Measurements from ENCODE around the gene NR3C2.

NR3C2 gene

DNA sequence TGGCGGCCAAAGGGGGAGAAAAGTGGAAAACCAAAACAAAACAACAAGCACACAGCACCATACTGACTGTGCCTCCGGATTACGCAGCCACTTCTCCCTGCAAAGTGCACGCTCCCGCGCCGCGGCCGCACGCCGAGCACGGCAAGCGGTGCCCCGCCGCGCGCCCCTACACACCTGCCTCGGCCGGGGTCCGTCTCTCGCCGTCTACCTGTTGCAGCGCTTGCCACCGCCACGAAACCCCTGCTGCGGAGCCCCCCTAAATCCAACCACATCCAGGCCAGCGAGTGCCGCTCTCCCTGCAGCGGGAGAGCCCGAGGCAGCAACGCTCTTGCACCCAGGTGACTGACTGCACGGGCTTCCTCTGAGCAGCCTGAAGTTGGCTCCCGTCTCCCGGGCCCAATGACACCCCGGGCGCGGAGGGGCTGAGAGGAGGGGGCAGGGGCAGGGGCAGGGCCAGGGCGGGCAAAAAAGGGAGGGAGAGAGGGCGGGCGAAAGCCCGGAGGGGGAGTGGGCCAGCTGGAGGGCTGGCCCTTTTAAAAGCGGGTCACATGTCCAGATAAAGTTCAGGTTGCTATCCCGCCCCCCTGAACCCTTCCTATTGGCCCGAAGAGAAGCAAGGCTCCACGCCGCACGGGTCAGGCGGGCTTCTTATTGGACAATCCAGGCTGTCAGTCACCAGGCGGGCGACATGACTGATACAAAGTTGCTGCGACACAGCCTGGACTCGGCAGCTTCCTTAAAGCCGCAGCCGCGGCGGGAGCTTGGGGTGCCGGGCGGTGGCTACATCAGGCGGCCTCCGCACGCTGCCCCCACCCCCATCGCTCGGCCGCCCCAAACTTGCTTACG lies at the start of gene NR3C2:
NR3C2 (minus strand) TSS at position 429 of the 846 bp plus-strand sequence.
- DNase-seq = peak; percentile 99

GRCh38 chr4:148487181-148487580 lies 45.0 kb upstream of the NR3C2 start:
- DNase-seq = no peak

- no peak for DNase-seq
These were observed 39.4 kb upstream of the NR3C2 start for GRCh38 chr4:148481636-148482035.

DNA sequence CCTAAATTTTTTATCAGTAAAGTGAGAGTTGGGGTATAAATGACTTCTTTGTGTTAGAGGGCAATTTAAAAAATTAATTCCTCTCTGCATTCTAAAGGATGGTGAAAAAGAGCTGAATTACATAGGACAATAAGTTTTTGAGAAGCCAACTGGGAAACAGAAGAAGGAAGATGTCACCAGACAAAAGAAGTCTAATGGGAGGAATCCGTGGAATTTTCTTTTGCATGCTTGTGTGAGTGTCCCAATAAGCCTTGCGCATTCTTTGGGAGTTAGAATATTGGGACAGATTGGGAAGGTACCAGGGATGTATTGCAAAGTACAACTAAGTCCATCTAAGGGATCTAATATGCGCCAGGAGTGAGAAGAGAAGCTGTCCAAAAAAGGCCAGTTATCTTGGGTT lies 35.1 kb upstream of the NR3C2 start:
- no peak for DNase-seq

GRCh38 chr4:148469938-148470337 lies 27.7 kb upstream of the NR3C2 start:
- DNase-seq = no peak

- no peak for DNase-seq
These were observed 12.6 kb upstream of the NR3C2 start for GRCh38 chr4:148454835-148455234.

DNA sequence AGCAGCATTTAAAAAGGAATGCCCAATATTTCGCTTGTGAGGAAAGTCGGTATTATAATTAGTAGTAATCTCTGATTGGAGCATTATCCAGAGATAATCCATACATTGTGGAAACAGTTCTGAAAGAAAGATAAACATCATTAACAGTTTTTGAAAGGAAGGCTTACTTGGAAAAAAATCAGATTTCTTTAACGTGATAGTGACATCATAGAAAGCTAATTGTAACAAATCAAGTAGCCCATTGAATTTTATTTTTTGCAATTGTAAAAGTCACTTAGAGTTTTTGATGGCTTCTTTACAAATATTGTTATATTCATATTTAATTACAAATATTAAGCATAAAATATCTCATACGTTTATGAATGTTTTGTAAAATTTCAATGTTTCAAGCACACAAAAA lies 11.6 kb upstream of the NR3C2 start:
- no peak for DNase-seq

DNA sequence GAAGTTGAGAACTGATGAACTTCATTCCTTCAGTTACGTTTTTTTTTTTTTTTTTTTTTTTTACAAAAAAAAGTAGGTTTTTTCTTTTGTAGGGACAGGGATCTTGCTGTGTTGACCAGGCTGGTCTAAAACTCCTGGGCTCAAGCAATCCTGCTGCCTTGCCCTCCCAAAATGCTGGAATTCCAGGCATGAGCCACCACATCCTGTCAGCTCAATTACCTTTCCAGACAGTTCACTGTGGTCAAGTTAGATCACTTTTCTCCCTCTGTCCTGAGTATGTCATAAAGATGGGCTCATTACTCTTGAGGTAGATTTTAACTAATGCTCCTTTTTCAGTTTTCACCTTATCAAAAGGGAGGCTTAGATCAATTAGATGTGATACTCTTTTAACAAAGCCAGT lies 10.8 kb upstream of the NR3C2 start:
- DNase-seq = no peak

DNA sequence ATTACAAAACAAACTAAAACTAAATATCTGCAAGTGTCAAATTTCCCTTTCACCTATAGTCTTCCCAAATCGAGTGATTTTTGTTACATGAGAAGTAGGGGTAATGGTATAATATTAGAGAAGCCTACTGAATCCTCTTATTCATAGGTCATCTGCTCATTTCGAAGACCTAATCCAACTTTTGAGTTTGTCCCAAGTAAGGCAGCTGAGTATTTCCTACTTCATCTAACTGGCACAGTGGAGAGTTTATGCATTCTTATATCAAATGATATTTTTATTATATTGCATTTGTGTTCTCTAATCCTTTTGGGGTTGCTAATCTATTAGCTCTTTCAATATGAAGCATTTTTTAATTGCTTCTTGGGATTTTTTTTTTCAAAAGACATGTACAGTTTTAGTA lies 7.7 kb upstream of the NR3C2 start:
- no peak for DNase-seq

GRCh38 chr4:148448141-148448540 lies 5.9 kb upstream of the NR3C2 start:
- no peak for DNase-seq

GRCh38 chr4:148447681-148448080 lies 5.5 kb upstream of the NR3C2 start:
- peak; percentile 53 for DNase-seq

- DNase-seq = no peak
These were observed 3.7 kb upstream of the NR3C2 start for GRCh38 chr4:148445860-148446330.

DNA sequence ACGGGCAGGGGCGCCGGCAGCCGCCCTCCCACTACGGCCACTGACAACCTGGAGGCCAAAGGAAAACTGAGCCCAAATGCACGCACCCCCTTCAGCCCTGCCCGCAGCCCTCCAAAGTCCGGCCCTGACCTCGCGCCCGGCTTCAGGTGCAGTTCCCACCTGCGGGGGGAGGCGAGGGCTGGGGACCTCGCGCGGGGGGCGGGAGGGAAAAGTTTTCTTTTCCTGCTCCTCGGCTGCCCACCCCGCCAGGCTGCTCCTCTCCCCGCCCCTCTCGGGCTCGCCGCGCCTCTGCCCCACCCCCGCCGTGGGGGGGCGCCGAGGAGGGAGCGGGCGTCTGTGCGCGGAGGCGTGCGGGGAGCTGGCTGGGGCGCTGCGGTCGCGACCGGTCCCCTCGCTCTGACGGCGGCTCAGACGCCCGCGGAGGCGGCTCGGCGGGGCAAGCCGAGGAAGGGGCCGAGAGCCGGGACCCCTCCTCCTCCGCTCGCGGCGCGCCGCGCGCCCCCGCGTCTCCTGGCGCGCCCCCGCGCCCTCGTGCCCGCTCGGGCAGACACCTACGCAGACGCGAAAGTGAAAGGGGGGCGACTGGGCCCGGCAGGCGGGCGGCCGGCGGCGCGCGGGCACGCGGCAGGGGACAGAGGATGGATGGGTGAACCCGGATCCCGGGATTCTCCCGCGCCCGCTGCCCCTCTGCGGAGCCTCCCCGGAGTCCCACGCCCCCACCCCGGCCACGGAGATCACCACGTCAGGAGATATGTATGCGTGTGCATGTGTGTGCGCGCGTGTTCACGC lies 3.1 kb upstream of the NR3C2 start:
- DNase-seq = peak; percentile 56

DNA sequence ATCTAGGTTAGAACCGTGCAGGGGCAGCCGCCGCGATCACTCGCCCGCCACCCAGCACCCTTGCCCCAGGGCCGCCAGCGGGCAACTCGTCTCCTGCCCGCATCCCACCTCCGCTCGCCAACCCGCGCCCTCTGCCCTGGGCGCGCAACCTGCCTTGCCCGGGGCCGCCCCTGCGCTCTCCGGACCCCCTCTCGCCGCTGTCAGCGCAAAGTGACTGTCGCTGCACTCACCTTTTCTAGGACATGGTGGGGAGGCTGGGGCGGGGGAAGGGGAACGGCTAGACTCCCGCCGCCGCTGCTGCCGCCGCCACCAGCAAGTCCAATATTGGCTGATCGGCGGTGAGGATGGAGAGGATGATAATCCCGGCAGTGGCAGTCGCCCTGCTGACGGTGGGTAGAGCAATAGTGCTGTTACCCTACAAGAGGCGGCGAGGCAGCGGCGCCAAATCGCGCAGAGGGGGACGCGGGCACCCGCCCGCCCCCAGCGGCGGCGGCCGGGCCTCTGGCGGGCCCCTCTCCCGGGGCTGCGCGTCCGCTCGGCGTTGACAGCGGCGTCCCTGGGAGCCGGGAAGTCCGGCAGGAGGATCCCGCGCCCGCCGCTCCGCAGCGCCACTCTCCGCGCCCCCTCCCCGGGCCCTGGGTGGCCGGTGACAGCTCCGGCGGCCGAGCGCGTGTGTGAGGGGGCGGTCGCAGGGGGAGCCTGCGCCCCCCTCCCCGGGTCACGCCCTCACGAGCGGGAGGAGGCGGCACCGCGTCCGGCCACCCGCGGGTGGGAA lies 2.3 kb upstream of the NR3C2 start:
- DNase-seq = peak; percentile 37

DNA sequence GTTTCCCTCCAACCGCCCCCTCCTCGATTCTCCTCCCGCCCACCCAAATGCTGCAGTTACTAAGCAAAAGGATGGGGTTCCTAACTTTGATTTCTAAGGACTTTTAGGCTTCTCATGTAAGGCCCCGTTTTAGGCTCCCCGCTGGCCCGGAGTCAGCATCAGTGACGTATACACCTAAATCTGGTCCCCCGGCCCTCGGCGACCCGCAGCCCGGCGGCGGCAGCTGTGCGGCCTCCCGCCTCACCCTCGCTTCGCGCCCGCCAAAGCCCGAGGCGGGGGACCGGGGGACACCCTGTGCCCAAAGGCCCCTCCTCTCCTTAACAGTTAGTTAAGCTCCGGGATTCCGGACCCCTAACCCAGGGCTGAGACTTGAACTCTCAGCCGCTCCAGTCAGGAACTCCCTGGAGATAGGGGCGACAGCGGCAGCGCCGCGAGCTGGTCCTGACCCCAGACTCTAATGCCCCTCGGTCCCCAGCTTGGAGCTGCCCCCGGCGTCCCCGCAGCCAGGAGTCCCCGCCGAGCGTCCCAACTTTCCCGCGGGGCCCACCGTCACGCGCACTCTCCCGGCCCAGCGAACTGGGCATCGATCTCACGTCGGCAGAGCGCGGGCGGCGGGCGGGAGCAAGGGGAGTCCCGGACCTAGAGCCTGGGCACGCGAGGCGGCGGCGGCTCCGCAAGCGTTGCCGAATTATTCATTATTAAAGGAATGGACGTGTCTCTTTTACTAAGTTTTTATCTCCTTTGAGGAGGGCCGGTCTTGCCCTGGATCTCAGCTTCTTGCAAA lies 1.5 kb upstream of the NR3C2 start:
- peak; percentile 17 for DNase-seq

DNA sequence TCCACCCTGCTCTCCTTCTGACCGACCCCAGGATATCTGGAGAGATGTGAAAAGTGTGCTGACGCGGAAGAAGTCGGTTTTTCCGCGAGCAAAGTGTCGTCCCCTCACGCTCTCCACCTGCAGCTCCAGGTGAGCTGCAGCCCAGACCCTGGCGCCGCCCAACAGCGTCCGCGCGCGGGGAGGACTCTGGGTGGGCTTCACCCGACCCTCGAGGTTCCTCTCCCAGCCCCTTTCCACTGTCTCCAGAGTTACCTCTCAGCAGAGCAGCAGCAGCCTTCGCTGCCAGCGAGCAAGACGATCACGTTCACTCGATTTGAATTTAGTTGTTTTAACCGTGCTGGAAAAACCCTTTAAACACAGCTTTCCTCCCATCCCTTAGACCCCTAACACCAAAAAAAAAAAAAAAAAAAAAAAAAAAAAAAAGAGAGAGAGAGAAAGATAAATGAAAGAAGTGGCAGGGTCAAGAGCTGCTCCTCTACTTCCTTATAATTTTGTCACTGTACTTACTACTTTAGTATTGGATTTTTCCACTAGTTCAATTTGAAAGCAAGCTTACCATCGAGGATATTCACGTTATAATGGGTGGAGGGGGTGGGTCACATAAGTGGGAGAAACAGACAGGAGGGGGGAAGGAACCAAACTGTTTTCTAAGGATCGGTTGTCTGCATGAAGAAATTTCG lies 758 bp upstream of the NR3C2 start:
- no peak for DNase-seq

DNA sequence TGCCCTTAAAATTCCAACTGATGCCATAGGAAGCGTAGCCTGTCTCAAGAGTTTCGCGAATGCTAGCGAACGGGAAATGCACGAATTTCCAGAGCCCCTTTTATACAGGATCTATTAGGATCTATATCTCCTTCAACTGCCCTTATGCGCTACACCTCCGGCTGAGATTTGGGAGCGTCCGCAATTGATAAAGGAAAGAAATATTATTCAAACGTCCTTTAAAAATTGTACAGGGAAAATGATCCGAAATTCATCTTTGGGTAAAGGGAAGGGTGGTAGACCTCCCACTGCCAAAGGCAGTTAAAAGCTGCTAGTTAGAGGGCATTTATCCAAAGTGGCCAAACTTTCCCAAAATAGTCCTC lies 609 bp downstream of the NR3C2 start:
- DNase-seq = no peak

GRCh38 chr4:148438047-148438446 lies 4.2 kb downstream of the NR3C2 start:
- DNase-seq = no peak

DNA sequence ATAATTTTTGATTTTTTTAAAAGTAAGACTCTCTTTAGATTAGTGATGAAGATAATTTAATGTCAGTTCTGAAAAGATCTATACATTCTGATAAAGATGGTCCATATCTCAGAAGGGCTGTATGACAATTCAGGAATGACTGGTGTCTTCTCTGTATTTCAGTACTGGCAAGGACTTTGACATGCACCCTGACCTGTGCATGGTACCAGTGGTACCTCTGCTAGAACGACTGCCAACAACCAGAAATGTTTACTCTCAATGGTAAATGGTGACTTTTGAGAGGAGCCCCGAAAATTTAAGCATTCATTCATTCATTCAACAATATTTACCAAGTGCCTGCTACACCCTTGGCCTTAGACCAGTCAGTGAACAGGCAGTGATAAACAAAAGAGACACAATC lies 4.8 kb downstream of the NR3C2 start:
- no peak for DNase-seq

GRCh38 chr4:148436512-148436911 lies 5.7 kb downstream of the NR3C2 start:
- DNase-seq = no peak

DNA sequence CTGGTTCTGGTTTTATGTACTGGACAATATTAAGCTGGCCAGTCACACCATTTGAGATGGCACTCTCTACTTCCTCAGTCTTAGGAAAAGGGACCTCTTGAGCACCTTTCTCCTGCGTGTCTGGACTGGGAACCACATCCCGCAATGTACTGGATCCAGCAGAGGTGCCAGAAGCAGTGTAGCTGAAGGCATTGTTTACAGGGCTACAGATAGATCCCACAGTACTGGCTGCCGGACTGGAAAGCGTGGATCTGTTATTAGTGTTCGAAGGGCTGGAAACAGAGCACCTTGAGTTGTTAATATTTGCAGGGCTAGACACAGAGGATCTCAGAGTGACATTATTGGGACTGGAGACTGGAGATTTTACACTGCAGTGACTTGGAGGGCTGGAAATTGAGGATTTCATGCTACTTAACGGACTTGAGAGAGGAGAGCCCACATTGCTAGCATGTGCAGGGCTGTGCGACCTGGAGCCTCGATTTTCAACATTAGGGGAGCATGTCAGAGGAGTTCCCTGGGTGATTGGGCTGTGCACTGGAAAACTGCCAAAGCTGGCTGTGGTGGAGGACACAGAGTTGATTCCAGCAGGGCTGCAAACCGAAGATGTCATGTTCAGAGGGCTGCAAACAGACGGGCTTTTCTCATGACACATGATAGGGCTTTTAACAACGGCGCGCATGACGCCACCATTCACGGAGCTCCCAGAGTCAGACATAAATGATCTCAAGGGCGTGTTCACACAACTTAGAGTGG lies 6.4 kb downstream of the NR3C2 start:
- no peak for DNase-seq

Data from CD4-positive, alpha-beta T cell treated with Interleukin-4 for 4 hours (primary cell).